Spinal cord (tissue), 10 donors: ENCODE results near the gene TSHZ2. TPM values are rescaled to one million over a fixed set of nuclear protein-coding genes. Genes with fewer than 3 reads are reported as not detected.
A peak's percentile ranks its signal among the peaks of the same experiment; 100 is the strongest.
"Not testable (repeated sequence)": the region's sequence is repeated elsewhere in the genome, so short reads cannot be mapped to it uniquely, and the experiment has no call there.

ENCODE experiments used
- DNase-seq, 6 donors: peaks; one replicate each; pipeline versions ENCODE4 v3.0.0 to v3.0.0-alpha.2; 2013 to 2015; ENCODE audit warnings: low spot score in 6 of 6, low read depth in 4 of 6
- H3K27ac ChIP-seq: one replicate; pipeline ENCODE4 v1.5.1; 2013; ENCODE audit warnings: low read depth, low read length, control low read depth
- H3K27me3 ChIP-seq: one replicate; pipeline ENCODE4 v1.6.1; 2013; ENCODE audit warnings: low read length; ENCODE audit not compliant: control insufficient read depth, insufficient read depth
- H3K36me3 ChIP-seq: one replicate; pipeline ENCODE4 v1.6.1; 2013; ENCODE audit warnings: low read length; ENCODE audit not compliant: control insufficient read depth, insufficient read depth
- H3K4me1 ChIP-seq: one replicate; pipeline ENCODE4 v1.6.1; 2013; ENCODE audit warnings: low read length; ENCODE audit not compliant: control insufficient read depth, insufficient read depth
- H3K4me3 ChIP-seq: one replicate; pipeline ENCODE4 v1.5.1; 2013; ENCODE audit warnings: low read depth, low read length, control low read depth
- H3K9me3 ChIP-seq: one replicate; pipeline ENCODE4 v1.6.1; 2013; ENCODE audit warnings: low read length; ENCODE audit not compliant: control insufficient read depth, insufficient read depth
- WGBS: methylation state at CpG from one replicate; pipeline ENCODE4 v1.1.5; 2013; ENCODE audit warnings: missing lambda C conversion rate; ENCODE audit not compliant: insufficient coverage; 5-methylcytosine and 5-hydroxymethylcytosine counted together
- polyA plus RNA-seq, 2 donors: library from polyadenylated mRNA; unstranded; fragments of 120-200 nt; gene quantifications; one replicate each; pipeline ENCODE4 v1.2.1, GENCODE V29; 2013; ENCODE audit not compliant: insufficient read length in 2 of 2
- total RNA-seq, 2 donors: library from RNA; depleted of rRNA in 1 of 2; stranded (reverse); fragments of 120-200 nt in 1 of 2; fragments of >200 nt in 1 of 2; gene quantifications; one replicate each; pipeline versions ENCODE4 v1.2.3 to v1.2.4, GENCODE V29; 2013 to 2014
- donor health status: healthy.

TSHZ2 gene
- total and polyA plus RNA-seq, 4 donors, result 11.8 to 33.0 (median 25.7) TPM

- Histone ChIP-seq H3K27me3 (peaks cover 4% of the 10 kb centered on the region), H3K9me3 (no peaks in the 10 kb centered on the region), H3K4me3 (no peak overlapping the region), H3K4me1 (peaks cover 5% of the 10 kb centered on the region), H3K36me3 (no peaks in the 10 kb centered on the region), H3K27ac (no peak overlapping the region)
- WGBS, result no CpG with 5 or more reads among the region's 1 CpG
- peak in 1 of 6 donors; percentile 82 for DNase-seq
Observed at GRCh38 chr20:53365076-53365475, 392.9 kb downstream of the TSHZ2 start.

- DNase-seq, result no peak
- Histone ChIP-seq H3K36me3 (no peaks in the 10 kb centered on the region), H3K27ac (no peak overlapping the region), H3K27me3 (peaks cover 4% of the 10 kb centered on the region), H3K9me3 (no peaks in the 10 kb centered on the region), H3K4me1 (peaks cover 5% of the 10 kb centered on the region), H3K4me3 (no peak overlapping the region)
- WGBS, result 100% methylated on average over 2 of the region's 2 CpGs
Observed at GRCh38 chr20:53365539-53366075, 393.4 kb downstream of the TSHZ2 start.

DNA sequence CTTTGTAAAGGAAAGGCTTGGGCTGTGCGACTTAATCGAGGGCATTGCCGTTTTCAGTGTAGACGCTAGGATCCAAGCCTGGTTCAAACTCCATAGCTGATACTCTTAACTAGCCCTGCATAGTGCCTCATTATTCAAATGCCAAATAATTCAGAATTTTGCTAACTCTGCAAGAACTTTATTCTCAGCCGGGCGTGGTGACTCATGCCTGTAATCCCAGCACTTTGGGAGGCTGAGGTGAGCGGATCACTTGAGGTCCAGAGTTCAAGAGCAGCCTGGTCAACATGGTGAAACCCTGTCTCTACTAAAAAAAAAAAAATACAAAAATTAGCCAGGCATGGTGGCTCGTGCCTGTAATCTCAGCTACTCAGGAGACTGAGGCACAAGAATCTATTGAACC, 394.8 kb downstream of the TSHZ2 start:
- not testable (repeated sequence) for H3K27me3 ChIP-seq, H3K9me3 ChIP-seq, H3K27ac ChIP-seq, DNase-seq, H3K4me3 ChIP-seq, H3K36me3 ChIP-seq, H3K4me1 ChIP-seq
- WGBS, result 86% methylated on average over 7 of the region's 8 CpGs

DNA sequence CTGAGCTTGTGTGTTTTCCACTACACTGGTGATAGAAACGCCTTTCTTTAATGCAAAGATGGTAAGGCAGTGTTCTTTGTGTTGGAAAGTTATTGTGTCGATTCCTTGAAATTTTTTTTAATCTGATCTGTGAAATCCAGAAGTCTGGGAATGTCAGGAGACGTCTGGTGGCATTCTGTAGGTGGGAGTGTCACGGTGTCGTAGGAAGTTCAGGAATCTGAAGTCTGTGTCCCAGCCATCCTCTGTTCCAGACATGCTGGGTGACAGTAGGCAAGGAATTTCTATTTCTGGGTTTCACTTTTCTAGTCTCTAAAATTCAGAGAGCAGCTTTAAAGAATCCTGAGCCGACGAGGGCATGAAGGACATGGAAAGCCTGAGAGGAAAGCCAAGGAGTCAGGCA, 397.7 kb downstream of the TSHZ2 start:
- H3K4me1 ChIP-seq, result no peaks in the 10 kb centered on the region
- DNase-seq, result no peak
- 82% methylated on average over 7 of the region's 7 CpGs for WGBS
- H3K27ac ChIP-seq, result no peak overlapping the region
- H3K36me3 ChIP-seq, result no peaks in the 10 kb centered on the region
- H3K4me3 ChIP-seq, result no peak overlapping the region
- H3K27me3 ChIP-seq, result peaks cover 4% of the 10 kb centered on the region
- no peaks in the 10 kb centered on the region for H3K9me3 ChIP-seq

DNA sequence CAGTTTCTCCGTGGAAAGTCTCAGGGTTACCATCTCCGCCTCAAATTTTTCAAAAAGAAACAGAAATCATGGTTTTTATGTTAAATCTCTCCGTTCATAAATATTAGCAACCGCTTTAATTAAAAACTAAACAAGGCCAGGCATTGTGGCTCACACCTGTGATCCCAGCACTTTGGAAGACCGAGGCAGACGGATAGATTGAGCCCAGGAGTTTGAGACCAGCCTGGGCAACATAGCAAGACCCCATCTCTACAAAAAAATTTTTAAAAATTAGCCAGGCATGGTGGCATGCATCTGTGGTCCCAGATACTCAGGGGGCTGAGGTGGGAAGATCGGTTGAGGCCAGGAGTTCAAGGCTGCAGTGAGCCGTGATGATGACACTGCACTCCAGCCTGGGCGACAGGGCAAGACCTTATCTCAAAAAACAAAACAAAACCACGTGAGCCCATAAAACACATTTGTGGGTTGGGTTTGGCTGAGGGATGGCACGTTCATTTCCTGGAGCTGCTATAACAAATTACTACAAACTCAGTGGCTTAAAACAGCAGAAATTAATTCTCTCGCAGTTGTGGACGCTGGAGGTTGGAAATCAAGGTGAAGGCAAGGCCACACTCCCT, 398.3 kb downstream of the TSHZ2 start:
- H3K36me3 ChIP-seq, result no peaks in the 10 kb centered on the region
- H3K27ac ChIP-seq, result no peak overlapping the region
- DNase-seq, result no peak
- peaks cover 4% of the 10 kb centered on the region for H3K27me3 ChIP-seq
- no peaks in the 10 kb centered on the region for H3K9me3 ChIP-seq
- no peaks in the 10 kb centered on the region for H3K4me1 ChIP-seq
- 98% methylated on average over 7 of the region's 13 CpGs for WGBS
- no peak overlapping the region for H3K4me3 ChIP-seq

GRCh38 chr20:53371216-53371615, 399.1 kb downstream of the TSHZ2 start:
- Histone ChIP-seq H3K36me3 (no peaks in the 10 kb centered on the region), H3K27me3 (peaks cover 3% of the 10 kb centered on the region), H3K4me3 (no peak overlapping the region), H3K27ac (no peak overlapping the region), H3K9me3 (no peaks in the 10 kb centered on the region), H3K4me1 (no peaks in the 10 kb centered on the region)
- DNase-seq, result no peak
- WGBS, result 67% methylated on average over 3 of the region's 4 CpGs

DNA sequence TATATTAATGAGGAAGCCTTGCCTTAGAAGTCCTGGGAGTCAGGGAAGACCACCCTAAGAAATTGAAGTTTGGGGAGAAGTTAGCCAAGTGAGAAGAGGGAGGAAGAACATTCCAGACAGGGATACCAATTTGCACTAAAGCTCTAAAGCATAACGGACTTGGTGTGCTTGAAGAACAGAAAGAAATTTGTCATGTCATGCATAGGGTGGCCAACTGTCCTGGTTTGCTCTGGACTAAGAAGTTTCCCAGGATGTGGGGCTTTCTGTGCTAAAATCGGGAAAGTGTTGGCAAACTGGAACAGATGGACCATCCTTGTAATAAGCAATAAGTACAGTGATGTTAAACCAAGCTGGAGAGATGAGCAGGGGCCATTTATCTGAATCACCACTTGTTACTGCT, 403.9 kb downstream of the TSHZ2 start:
- 94% methylated on average over 2 of the region's 2 CpGs for whole genome bisulfite sequencing
- H3K4me3 ChIP-seq, result no peak overlapping the region

DNA sequence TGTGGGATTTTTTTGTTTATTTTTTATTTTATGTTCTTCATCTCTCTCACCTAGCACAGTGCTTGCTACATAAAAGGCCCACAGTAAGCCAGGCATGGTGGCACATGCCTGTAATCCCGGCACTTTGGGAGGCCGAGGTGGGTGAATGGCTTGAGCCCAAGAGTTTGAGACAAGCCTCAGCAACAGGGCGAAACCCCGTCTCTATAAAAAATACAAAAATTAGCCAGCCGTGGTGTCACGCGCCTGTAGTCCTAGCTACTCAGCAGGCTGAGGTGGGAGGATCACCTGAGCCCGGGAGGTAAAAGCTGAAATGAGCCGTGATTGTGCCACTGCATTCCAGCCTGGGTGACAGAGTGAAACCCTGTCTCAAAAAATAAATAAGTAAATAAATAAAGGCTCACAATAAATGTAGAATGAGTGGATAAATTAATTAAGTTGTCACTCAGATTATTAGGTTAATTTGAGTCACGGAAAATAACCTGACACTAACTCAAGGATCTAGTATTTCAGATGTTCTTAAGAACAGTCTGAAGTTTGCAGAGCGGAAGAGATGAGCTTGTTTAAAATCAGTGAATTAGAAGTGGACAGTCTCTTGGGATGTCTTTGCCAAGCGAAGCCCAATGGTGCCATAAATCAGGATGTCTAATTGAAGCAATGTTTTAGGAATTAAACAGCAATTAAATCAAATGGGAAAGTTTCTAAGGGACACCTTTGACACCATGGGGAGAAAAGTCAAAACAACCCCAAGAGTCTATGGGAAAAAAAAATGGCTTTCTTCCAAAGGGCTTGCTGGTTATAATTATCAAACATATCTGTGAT, 407.1 kb downstream of the TSHZ2 start:
- H3K4me1 ChIP-seq, result peaks cover 9% of the 10 kb centered on the region
- H3K27me3 ChIP-seq, result no peaks in the 10 kb centered on the region
- 59% methylated on average over 8 of the region's 12 CpGs for WGBS
- no peaks in the 10 kb centered on the region for H3K9me3 ChIP-seq
- no peak overlapping the region for H3K4me3 ChIP-seq
- H3K27ac ChIP-seq, result no peak overlapping the region
- DNase-seq, result peak in 1 of 6 donors; percentile 16
- no peaks in the 10 kb centered on the region for H3K36me3 ChIP-seq

More for the DNA sequence above, 403.9 kb downstream of the TSHZ2 start:
- H3K4me1 ChIP-seq, result peaks cover 4% of the 10 kb centered on the region
- no peak overlapping the region for H3K27ac ChIP-seq
- H3K27me3 ChIP-seq, result no peaks in the 10 kb centered on the region
- H3K9me3 ChIP-seq, result no peaks in the 10 kb centered on the region
- H3K36me3 ChIP-seq, result no peaks in the 10 kb centered on the region
- DNase-seq, result no peak

- DNase-seq, result peak in 1 of 6 donors; percentile 38
- Histone ChIP-seq H3K36me3 (no peaks in the 10 kb centered on the region), H3K9me3 (no peaks in the 10 kb centered on the region), H3K4me1 (peaks cover 15% of the 10 kb centered on the region), H3K27me3 (no peaks in the 10 kb centered on the region), H3K4me3 (no peak overlapping the region), H3K27ac (no peak overlapping the region)
- WGBS, result no CpG with 5 or more reads among the region's 4 CpGs
Observed at GRCh38 chr20:53379833-53380120, 407.6 kb downstream of the TSHZ2 start.
